ENCODE data around the gene SMIM43.

- TF ChIP-seq SP1 (CRISPR knock-in tag; conservative IDR thresholded peaks at IDR 0.05) (no peak), CTCF (IDR thresholded peaks at IDR 0.05) (no peak), ZNF416 (CRISPR knock-in tag; IDR thresholded peaks at IDR 0.05) (no peak), TEAD4 (CRISPR knock-in tag; IDR thresholded peaks at IDR 0.05) (no peak), ESRRA (CRISPR knock-in tag; IDR thresholded peaks at IDR 0.05; ENCODE audit: borderline replicate concordance) (no peak), TP53 (CRISPR knock-in tag; IDR thresholded peaks at IDR 0.05) (no peak), MAX (CRISPR knock-in tag; IDR thresholded peaks at IDR 0.05) (no peak)
Measured at GRCh38 chr4:121767166-121767565, 2.2 kb upstream of the SMIM43 start.
